Activated T-helper 1 cell treated with anti-CD3 and anti-CD28 coated beads, Interleukin-2, amount 50 U/mL, for 16 hours (primary cell): Measurements from ENCODE around the gene YBX1.

ENCODE experiments used
- DNase-seq, 2 donors: peaks; one replicate each; pipeline ENCODE4 v3.0.0-alpha.2; 2020; ENCODE audit warnings: low read depth in 1 of 2, low spot score in 1 of 2

YBX1 gene

GRCh38 chr1:42734201-42735035 lies 52.2 kb downstream of the YBX1 start:
- no peak for DNase-seq

GRCh38 chr1:42735056-42735455 lies 52.8 kb downstream of the YBX1 start:
- DNase-seq, result no peak

GRCh38 chr1:42735477-42736105 lies 53.4 kb downstream of the YBX1 start:
- no peak for DNase-seq

GRCh38 chr1:42736152-42736551 lies 53.9 kb downstream of the YBX1 start:
- DNase-seq, result no peak

GRCh38 chr1:42736571-42737200 lies 54.5 kb downstream of the YBX1 start:
- no peak for DNase-seq

GRCh38 chr1:42737257-42737656 lies 55.0 kb downstream of the YBX1 start:
- DNase-seq, result no peak

- DNase-seq, result no peak
Measured at GRCh38 chr1:42737986-42738677, 55.9 kb downstream of the YBX1 start.

- no peak for DNase-seq
Measured at GRCh38 chr1:42738678-42739226, 56.5 kb downstream of the YBX1 start.

- no peak for DNase-seq
Measured at GRCh38 chr1:42739753-42740700, 57.8 kb downstream of the YBX1 start, which contains the start of gene CLDN19. TSS of gene CLDN19 (minus strand) at chr1:42740236. CDS start at chr1:42740063, 173 bp downstream.

GRCh38 chr1:42740851-42741580 lies 58.8 kb downstream of the YBX1 start:
- DNase-seq, result no peak

- DNase-seq, result no peak
Measured at GRCh38 chr1:42741706-42742105, 59.5 kb downstream of the YBX1 start.

- no peak for DNase-seq
Measured at GRCh38 chr1:42742141-42742540, 59.9 kb downstream of the YBX1 start.

GRCh38 chr1:42742617-42743316 lies 60.5 kb downstream of the YBX1 start:
- no peak for DNase-seq

- no peak for DNase-seq
Measured at GRCh38 chr1:42743317-42744147, 61.3 kb downstream of the YBX1 start.

- DNase-seq, result no peak
Measured at GRCh38 chr1:42744148-42744413, 61.9 kb downstream of the YBX1 start.

- DNase-seq, result no peak
Measured at GRCh38 chr1:42745851-42746250, 63.6 kb downstream of the YBX1 start.

- DNase-seq, result no peak
Measured at GRCh38 chr1:42746436-42747105, 64.4 kb downstream of the YBX1 start.

GRCh38 chr1:42747125-42747524 lies 64.9 kb downstream of the YBX1 start:
- DNase-seq, result peak in 1 of 2 donors; percentile 13
